CD4-positive, CD25-positive, alpha-beta regulatory T cell (primary cell): ENCODE measurements around the gene EXOC3. TPM values are rescaled to one million over a fixed set of nuclear protein-coding genes. Genes with fewer than 3 reads are reported as not detected.
"Not testable (repeated sequence)": the region's sequence is repeated elsewhere in the genome, so short reads cannot be mapped to it uniquely, and the experiment has no call there.

Experiments
- ATAC-seq, 2 donors: fragments of 150-1000 bp; cut with Tn5 transposase; one replicate each; pipeline ENCODE4 v1.10.0; 2021; ENCODE audit warnings: low read depth in 2 of 2, moderate number of reproducible peaks in 2 of 2, moderate library complexity in 1 of 2
- DNase-seq, 3 donors: peaks; one replicate each; pipeline versions ENCODE4 v3.0.0 to v3.0.0-alpha.2; 2012 to 2022; ENCODE audit warnings: mixed read lengths in 1 of 3
- H3K27ac ChIP-seq: one replicate; pipeline ENCODE4 v1.7.0; 2013; ENCODE audit warnings: mild to moderate bottlenecking, low read length; ENCODE audit not compliant: insufficient read depth, poor library complexity, severe bottlenecking
- H3K27me3 ChIP-seq: one replicate; pipeline ENCODE4 v1.7.0; 2013; ENCODE audit warnings: low read length; ENCODE audit not compliant: control insufficient read depth, insufficient read depth
- H3K36me3 ChIP-seq: one replicate; pipeline ENCODE4 v1.7.0; 2013; ENCODE audit warnings: mild to moderate bottlenecking, low read length, moderate library complexity; ENCODE audit not compliant: control insufficient read depth, insufficient read depth
- H3K4me1 ChIP-seq: 2 replicates; pipeline ENCODE4 v1.7.0; 2013; ENCODE audit warnings: mild to moderate bottlenecking, low read length; ENCODE audit not compliant: insufficient read depth, control insufficient read depth, poor library complexity, severe bottlenecking
- H3K4me3 ChIP-seq: one replicate; pipeline ENCODE4 v1.7.0; 2013; ENCODE audit warnings: low read depth, mild to moderate bottlenecking, low read length, moderate library complexity
- H3K9me3 ChIP-seq, 2 experiments: 1 replicate in 1 of 2; 2 replicates in 1 of 2; pipeline ENCODE4 v1.7.0; 2013; ENCODE audit warnings: low read length in 2 of 2, mild to moderate bottlenecking in 1 of 2, moderate library complexity in 1 of 2; ENCODE audit not compliant: control insufficient read depth in 2 of 2
- H3K27ac Mint-ChIP-seq, 3 donors: one replicate each; pipeline ENCODE4 v1.8.0; 2020 to 2022; ENCODE audit warnings: mild to moderate bottlenecking in 3 of 3, mixed read lengths in 3 of 3, moderate library complexity in 2 of 3
- H3K27me3 Mint-ChIP-seq: one replicate; pipeline ENCODE4 v1.8.0; 2022; ENCODE audit warnings: mild to moderate bottlenecking, mixed read lengths
- H3K36me3 Mint-ChIP-seq: one replicate; pipeline ENCODE4 v1.8.0; 2020; ENCODE audit warnings: mixed read lengths
- H3K4me1 Mint-ChIP-seq, 4 donors: one replicate each; pipeline ENCODE4 v1.8.0; 2020 to 2022; ENCODE audit warnings: mixed read lengths in 4 of 4, mild to moderate bottlenecking in 1 of 4
- H3K4me3 Mint-ChIP-seq, 4 donors: one replicate each; pipeline ENCODE4 v1.8.0; 2020 to 2022; ENCODE audit warnings: mild to moderate bottlenecking in 4 of 4, mixed read lengths in 4 of 4, moderate library complexity in 3 of 4
- H3K9me3 Mint-ChIP-seq, 7 donors: one replicate each; pipeline ENCODE4 v1.8.0; 2020 to 2022; ENCODE audit warnings: mixed read lengths in 7 of 7, mild to moderate bottlenecking in 3 of 7, moderate library complexity in 2 of 7
- polyA plus RNA-seq, 4 donors: library from polyadenylated mRNA; unstranded; fragments of 300-500 nt; fragmentation: Illumina TruSeq; gene quantifications; one replicate each; pipeline ENCODE4 v1.2.3, GENCODE V29; 2021
- total RNA-seq: library from RNA; stranded (reverse); gene quantifications from one replicate; pipeline ENCODE4 v1.2.3, GENCODE V29; 2022

Gene EXOC3
- total and polyA plus RNA-seq, 5 donors from 2014 or later = 23.3 to 95.4 (median 37.0) TPM

GRCh38 chr5:473551-474192 lies 30.7 kb downstream of the EXOC3 start:
- Mint-ChIP-seq H3K36me3 (no peaks in the 10 kb centered on the region), H3K4me3 (peak overlapping the region; percentile 79 to 96 (median 90)), H3K4me1 (peaks cover 0 to 31% (median 12%) of the 10 kb centered on the region in 4 donors), H3K9me3 (no peaks in the 10 kb centered on the region), H3K27ac (peak overlapping the region in 2 of 3 donors; percentile 51 to 71), H3K27me3 (peaks cover 16% of the 10 kb centered on the region)
- Histone ChIP-seq H3K4me3 (peak overlapping the region; percentile 26), H3K27ac (peak overlapping the region; percentile 47), H3K9me3 (no peaks in the 10 kb centered on the region), H3K36me3 (peaks cover 12% of the 10 kb centered on the region), H3K27me3 (no peaks in the 10 kb centered on the region), H3K4me1 (peaks cover 35% of the 10 kb centered on the region)
- ATAC-seq = no peak
- DNase-seq = peak in 2 of 3 donors; percentile 36 to 47

- peak overlapping the region; percentile 26 for H3K4me3 ChIP-seq
Measured at GRCh38 chr5:474232-474839, 31.4 kb downstream of the EXOC3 start.

GRCh38 chr5:474840-475661 lies 32.1 kb downstream of the EXOC3 start:
- Mint-ChIP-seq H3K27me3 (peaks cover 16% of the 10 kb centered on the region), H3K9me3 (no peaks in the 10 kb centered on the region), H3K27ac (no peak overlapping the region), H3K4me1 (peaks cover 0 to 24% (median 10%) of the 10 kb centered on the region in 4 donors), H3K4me3 (peak overlapping the region; percentile 70 to 89 (median 77)), H3K36me3 (no peaks in the 10 kb centered on the region)
- H3K4me1 ChIP-seq = peaks cover 35% of the 10 kb centered on the region
- H3K9me3 ChIP-seq = no peaks in the 10 kb centered on the region
- H3K27ac ChIP-seq = no peak overlapping the region
- no peak for ATAC-seq
- H3K4me3 ChIP-seq = no peak overlapping the region
- peaks cover 7% of the 10 kb centered on the region for H3K36me3 ChIP-seq
- DNase-seq = peak in 1 of 3 donors; percentile 37
- H3K27me3 ChIP-seq = no peaks in the 10 kb centered on the region

More at GRCh38 chr5:474232-474839, 31.4 kb downstream of the EXOC3 start:
- not testable (repeated sequence) for H3K9me3 ChIP-seq, H3K36me3 Mint-ChIP-seq, H3K27ac ChIP-seq, ATAC-seq, DNase-seq, H3K9me3 Mint-ChIP-seq, H3K27me3 ChIP-seq
- Mint-ChIP-seq H3K4me1 (peaks cover 0 to 29% (median 12%) of the 10 kb centered on the region in 4 donors), H3K4me3 (peak overlapping the region; percentile 79 to 89 (median 86)), H3K27ac (peak overlapping the region in 1 of 3 donors; percentile 71), H3K27me3 (peaks cover 16% of the 10 kb centered on the region)
- peaks cover 12% of the 10 kb centered on the region for H3K36me3 ChIP-seq
- H3K4me1 ChIP-seq = peaks cover 35% of the 10 kb centered on the region

GRCh38 chr5:475704-476101 lies 32.7 kb downstream of the EXOC3 start:
- H3K27me3 ChIP-seq = no peaks in the 10 kb centered on the region
- peaks cover 16% of the 10 kb centered on the region for H3K27me3 Mint-ChIP-seq
- no peaks in the 10 kb centered on the region for H3K36me3 Mint-ChIP-seq
- H3K27ac Mint-ChIP-seq = no peak overlapping the region
- H3K4me3 ChIP-seq = no peak overlapping the region
- H3K4me3 Mint-ChIP-seq = peak overlapping the region in 2 of 4 donors; percentile 61 to 76
- H3K9me3 Mint-ChIP-seq = no peaks in the 10 kb centered on the region
- peaks cover 0 to 20% (median 7%) of the 10 kb centered on the region in 4 donors for H3K4me1 Mint-ChIP-seq
- no peak overlapping the region for H3K27ac ChIP-seq
- H3K9me3 ChIP-seq = no peaks in the 10 kb centered on the region
- H3K4me1 ChIP-seq = peaks cover 35% of the 10 kb centered on the region
- peaks cover 6% of the 10 kb centered on the region for H3K36me3 ChIP-seq
- no peak for ATAC-seq
- no peak for DNase-seq

GRCh38 chr5:476102-476813 lies 33.3 kb downstream of the EXOC3 start:
- DNase-seq (no peak), ATAC-seq (no peak)
- Histone ChIP-seq H3K9me3 (no peaks in the 10 kb centered on the region), H3K27me3 (no peaks in the 10 kb centered on the region), H3K4me1 (peaks cover 31% of the 10 kb centered on the region), H3K36me3 (peaks cover 2% of the 10 kb centered on the region), H3K27ac (no peak overlapping the region), H3K4me3 (no peak overlapping the region)
- no peak overlapping the region for H3K27ac Mint-ChIP-seq
- H3K4me3 Mint-ChIP-seq = peak overlapping the region in 2 of 4 donors; percentile 38 to 68
- peaks cover 21% of the 10 kb centered on the region for H3K27me3 Mint-ChIP-seq
- H3K9me3 Mint-ChIP-seq = no peaks in the 10 kb centered on the region
- no peaks in the 10 kb centered on the region for H3K36me3 Mint-ChIP-seq
- peaks cover 0 to 16% (median 5%) of the 10 kb centered on the region in 4 donors for H3K4me1 Mint-ChIP-seq

- Histone ChIP-seq H3K4me1 (peaks cover 25% of the 10 kb centered on the region), H3K4me3 (no peak overlapping the region), H3K9me3 (no peaks in the 10 kb centered on the region), H3K27me3 (no peaks in the 10 kb centered on the region), H3K27ac (no peak overlapping the region), H3K36me3 (no peaks in the 10 kb centered on the region)
- peaks cover 0 to 10% (median 2%) of the 10 kb centered on the region in 4 donors for H3K4me1 Mint-ChIP-seq
- H3K9me3 Mint-ChIP-seq = no peaks in the 10 kb centered on the region
- H3K27ac Mint-ChIP-seq = no peak overlapping the region
- peak overlapping the region in 1 of 4 donors; percentile 38 for H3K4me3 Mint-ChIP-seq
- ATAC-seq (no peak), DNase-seq (no peak)
- H3K36me3 Mint-ChIP-seq = no peaks in the 10 kb centered on the region
- peaks cover 22% of the 10 kb centered on the region for H3K27me3 Mint-ChIP-seq
Measured at GRCh38 chr5:476814-477175, 33.8 kb downstream of the EXOC3 start.

GRCh38 chr5:477247-477646 lies 34.3 kb downstream of the EXOC3 start:
- peak overlapping the region in 2 of 4 donors; percentile 38 to 68 for H3K4me3 Mint-ChIP-seq
- peaks cover 22% of the 10 kb centered on the region for H3K27me3 Mint-ChIP-seq
- ATAC-seq (no peak), DNase-seq (no peak)
- H3K4me1 Mint-ChIP-seq = peaks cover 0 to 8% (median 0%) of the 10 kb centered on the region in 4 donors
- H3K4me1 ChIP-seq = peaks cover 21% of the 10 kb centered on the region
- H3K27ac Mint-ChIP-seq = no peak overlapping the region
- H3K9me3 ChIP-seq = no peaks in the 10 kb centered on the region
- H3K9me3 Mint-ChIP-seq = no peaks in the 10 kb centered on the region
- H3K36me3 ChIP-seq = no peaks in the 10 kb centered on the region
- no peak overlapping the region for H3K27ac ChIP-seq
- H3K27me3 ChIP-seq = no peaks in the 10 kb centered on the region
- no peaks in the 10 kb centered on the region for H3K36me3 Mint-ChIP-seq
- no peak overlapping the region for H3K4me3 ChIP-seq
